RPMI8226 (cell line): ENCODE results near the gene DAGLB.
"Not testable (repeated sequence)": the region's sequence is repeated elsewhere in the genome, so short reads cannot be mapped to it uniquely, and the experiment has no call there.

Source experiments
- DNase-seq: peaks from one replicate; pipeline ENCODE4 v3.0.0-alpha.2; 2015

Gene DAGLB

GRCh38 chr7:6394114-6394513, 53.6 kb downstream of the DAGLB start:
- no peak for DNase-seq

GRCh38 chr7:6393667-6394056, 54.1 kb downstream of the DAGLB start:
- no peak for DNase-seq

- DNase-seq: no peak
Observed at GRCh38 chr7:6392712-6393666, 54.8 kb downstream of the DAGLB start.

GRCh38 chr7:6389728-6390127, 58.0 kb downstream of the DAGLB start:
- no peak for DNase-seq

- DNase-seq: no peak
Observed at GRCh38 chr7:6387734-6388294, 59.9 kb downstream of the DAGLB start.

- no peak for DNase-seq
Observed at GRCh38 chr7:6386779-6387178, 61.0 kb downstream of the DAGLB start.

- DNase-seq: no peak
Observed at GRCh38 chr7:6385909-6386560, 61.7 kb downstream of the DAGLB start.

- DNase-seq: no peak
Observed at GRCh38 chr7:6385110-6385781, 62.5 kb downstream of the DAGLB start.

- no peak for DNase-seq
Observed at GRCh38 chr7:6384327-6384726, 63.4 kb downstream of the DAGLB start.

GRCh38 chr7:6382817-6383216, 64.9 kb downstream of the DAGLB start:
- no peak for DNase-seq

- DNase-seq: not testable (repeated sequence)
Observed at GRCh38 chr7:6381846-6382245, 65.9 kb downstream of the DAGLB start.

- no peak for DNase-seq
Observed at GRCh38 chr7:6380310-6381095, 67.3 kb downstream of the DAGLB start.

GRCh38 chr7:6379886-6380285, 67.9 kb downstream of the DAGLB start:
- DNase-seq: no peak

- DNase-seq: not testable (repeated sequence)
Observed at GRCh38 chr7:6378556-6378955, 69.2 kb downstream of the DAGLB start.

GRCh38 chr7:6376820-6377219, 70.9 kb downstream of the DAGLB start:
- DNase-seq: no peak

- peak; percentile 53 for DNase-seq
Observed at GRCh38 chr7:6375348-6376101, 72.2 kb downstream of the DAGLB start.

GRCh38 chr7:6367701-6368211, 80.0 kb downstream of the DAGLB start:
- no peak for DNase-seq

GRCh38 chr7:6365451-6365850, 82.3 kb downstream of the DAGLB start:
- no peak for DNase-seq

- peak; percentile 54 for DNase-seq
Observed at GRCh38 chr7:6360841-6361240, 86.9 kb downstream of the DAGLB start.

GRCh38 chr7:6359734-6360133, 88.0 kb downstream of the DAGLB start:
- no peak for DNase-seq
